Inferior parietal cortex (tissue), 1 donor: ENCODE measurements around the gene DLG2.

ENCODE experiments used
- DNase-seq: peaks from one replicate; pipeline ENCODE4 v3.0.0-alpha.2; 2016; ENCODE audit errors: extremely low spot score

The DLG2 gene

DNA sequence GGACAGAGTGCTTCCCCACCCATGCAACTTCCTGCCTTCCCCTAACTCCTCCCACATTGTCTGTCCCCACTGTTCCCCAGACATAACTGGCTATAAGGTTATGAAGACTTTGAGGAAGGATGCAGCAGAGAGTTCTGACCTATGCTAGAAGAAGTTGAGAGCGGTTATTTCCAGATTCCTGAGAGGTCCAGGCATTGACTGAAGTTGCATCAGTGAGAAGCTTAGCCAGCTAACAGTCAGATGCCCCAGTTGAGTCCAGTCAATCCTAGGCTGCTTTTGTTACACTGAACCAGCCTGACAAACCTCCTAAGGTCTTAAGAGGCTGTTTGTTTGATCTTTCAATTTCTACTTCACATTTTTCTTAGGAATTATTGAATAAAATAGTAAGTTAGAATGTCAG lies 1403.1 kb downstream of the DLG2 start:
- DNase-seq: no peak

DNA sequence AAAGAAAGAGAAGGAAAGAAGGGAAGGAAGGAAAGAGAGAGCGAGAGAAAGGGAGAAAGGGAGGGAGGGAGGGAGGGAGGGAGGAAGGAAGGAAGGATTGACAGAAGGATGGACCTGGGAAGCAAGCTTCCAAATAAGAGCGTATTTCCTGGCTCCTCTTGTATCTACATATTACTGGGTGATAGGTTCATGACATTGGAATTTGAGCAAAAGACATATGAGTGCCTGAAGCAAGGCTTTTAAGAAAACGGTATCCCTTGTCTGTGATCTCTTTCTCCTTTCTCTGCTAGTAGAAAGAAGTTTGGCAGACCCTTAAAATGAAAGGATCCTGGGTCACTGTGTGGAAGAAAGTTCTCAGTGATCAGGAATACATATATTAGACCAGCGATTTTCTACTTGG lies 1408.8 kb downstream of the DLG2 start:
- DNase-seq: no peak

DNA sequence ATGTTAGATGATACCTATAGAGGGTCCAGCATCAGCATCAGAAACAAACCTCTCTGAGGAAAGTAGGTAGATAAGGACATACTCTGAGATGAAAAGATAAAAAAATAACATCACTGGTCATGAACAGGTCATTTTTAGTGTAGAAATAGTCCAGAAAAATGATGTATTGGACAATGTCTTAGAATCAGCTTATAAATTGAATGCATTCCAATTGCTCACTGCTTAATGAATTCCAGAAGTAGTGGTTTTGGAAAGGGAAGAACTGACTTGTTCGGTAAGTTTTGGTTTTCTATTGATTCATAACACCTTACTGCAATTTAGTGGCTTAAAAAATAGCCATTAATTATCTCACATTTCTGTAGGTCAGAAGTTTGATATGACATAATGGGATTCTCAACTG lies 1411.5 kb downstream of the DLG2 start:
- DNase-seq: no peak

DNA sequence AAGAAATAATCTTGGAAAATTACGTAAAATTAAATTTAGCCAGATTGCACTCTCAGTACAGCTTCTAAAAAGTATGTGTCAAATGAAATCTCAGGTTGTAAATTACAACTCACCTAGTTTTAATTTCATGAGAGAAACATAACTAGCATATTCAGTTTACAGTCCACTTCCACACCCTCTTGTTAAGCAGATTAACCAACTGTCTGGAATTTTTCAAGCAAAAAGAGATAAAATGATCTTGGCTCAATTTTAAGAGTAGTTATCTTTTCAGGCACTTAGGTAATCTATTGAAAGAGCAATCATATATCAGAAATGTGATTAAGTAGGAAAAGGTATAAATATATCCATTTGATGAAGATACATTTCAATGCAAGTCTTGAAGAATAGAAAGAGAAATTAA lies 1412.6 kb downstream of the DLG2 start:
- no peak for DNase-seq

DNA sequence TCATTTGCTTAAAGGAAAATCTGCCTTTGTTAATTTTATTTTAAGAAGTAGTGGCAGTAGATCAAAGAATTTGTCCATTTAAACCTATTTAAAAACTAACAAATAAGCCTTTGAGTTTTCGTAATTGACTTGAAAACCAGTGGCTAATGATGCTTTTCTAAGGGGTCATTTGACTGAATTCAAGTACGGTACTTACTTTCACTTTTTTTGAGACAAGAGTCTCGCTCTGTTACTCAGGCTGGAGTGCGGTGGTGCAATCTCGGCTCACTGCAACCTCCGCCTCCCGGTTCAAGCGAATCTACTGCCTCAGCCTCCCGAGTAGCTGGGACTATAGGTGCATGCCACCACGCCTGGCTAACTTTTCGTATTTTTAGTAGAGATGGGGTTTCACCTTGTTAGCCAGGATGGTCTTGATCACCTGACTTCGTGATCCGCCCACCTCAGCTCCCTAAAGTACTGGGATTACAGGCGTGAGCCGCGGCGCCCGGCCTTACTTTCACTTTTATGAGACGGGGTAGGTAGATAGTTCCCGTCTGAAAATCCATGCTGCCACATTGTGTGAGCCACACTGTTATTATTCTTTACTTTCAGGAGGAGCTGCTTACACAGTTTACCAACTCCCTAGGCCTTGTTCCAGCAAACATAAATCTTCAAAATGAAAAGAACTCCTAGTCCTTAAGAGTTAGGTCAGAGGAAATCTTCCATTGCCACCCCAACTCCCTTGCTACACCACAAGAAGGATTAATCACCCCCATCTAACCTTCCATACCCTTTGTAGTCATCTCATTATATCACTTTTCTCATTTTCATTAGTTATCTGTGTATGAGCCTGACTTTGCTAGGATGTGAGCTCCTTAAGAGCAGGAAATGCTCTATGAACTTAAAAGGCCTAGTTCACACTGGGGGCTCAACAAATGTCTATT lies 1414.4 kb downstream of the DLG2 start:
- peak; percentile 36 for DNase-seq

DNA sequence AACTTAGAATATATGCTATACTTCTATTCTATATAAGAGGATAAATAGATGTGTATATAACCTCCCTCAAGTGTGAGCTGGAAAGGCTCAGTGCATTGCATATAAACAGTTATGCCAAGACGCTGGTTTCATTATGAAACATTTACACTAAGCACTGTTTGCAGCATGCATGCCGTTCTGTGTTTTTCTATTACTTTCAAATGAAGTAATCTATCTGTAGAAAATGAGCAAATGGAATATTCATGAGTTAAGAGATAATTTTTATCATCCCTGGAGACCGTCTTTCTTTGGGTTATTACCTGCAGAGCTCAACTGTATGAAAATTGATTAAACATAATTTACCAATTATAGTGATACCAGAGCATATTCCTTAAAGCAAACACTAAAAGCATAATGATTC lies 1415.2 kb downstream of the DLG2 start:
- no peak for DNase-seq

DNA sequence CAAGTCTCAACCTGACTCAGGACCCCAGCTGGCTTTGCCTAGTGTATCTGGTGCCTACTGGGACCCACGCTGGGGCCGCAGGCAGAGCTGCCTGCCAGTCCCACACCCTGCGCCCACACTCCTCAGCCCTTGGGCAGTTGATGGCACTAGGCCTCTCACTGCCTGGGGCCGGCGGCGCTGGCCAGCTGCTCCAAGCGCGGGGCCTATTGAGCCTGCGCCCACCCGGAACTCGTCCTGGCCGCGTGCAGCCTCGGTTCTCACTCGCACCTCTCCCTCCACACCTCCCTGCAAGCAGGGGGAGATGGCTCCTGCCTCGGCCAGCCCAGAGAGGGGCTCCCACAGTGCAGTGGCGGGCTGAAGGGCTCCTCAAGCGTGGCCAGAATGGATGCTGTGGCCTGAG lies 1432.4 kb downstream of the DLG2 start:
- no peak for DNase-seq

DNA sequence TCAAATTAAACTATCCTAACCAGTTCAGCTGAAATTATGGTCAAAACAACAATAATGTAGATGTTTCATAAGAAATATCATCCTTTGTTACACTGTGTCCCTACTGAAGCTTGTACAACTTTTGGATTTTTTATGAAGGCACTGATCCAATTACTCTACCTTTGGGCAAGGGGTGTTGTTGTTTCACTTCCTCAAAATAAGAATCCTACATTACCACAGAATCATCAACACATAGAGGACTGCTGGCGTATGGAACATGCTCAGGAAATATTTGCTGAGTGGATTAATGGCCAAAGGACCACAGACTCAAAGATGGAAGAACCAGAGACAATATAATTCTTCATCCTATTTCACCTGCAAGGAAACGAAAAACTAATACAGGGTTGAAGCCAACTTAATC lies 1433.4 kb downstream of the DLG2 start:
- no peak for DNase-seq

DNA sequence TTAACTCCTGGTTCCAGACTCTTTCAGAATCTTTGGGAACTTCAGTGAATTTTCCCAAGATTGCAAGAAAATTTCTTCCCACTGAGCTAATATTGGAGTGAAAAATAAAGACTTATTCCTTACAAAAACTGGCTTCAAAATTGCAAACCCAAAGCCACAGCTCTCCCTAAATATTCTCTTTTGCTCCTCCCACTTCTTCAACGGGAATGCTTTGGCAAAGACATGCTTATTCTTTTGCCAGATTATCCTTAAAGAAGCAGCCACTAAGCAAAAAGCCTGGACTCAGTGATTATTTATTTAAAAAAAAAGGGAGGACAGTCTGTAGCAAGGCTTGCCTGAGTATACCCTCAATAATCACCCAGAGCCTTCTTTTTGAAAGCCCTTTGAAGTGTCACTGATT lies 1438.6 kb downstream of the DLG2 start:
- DNase-seq: no peak

DNA sequence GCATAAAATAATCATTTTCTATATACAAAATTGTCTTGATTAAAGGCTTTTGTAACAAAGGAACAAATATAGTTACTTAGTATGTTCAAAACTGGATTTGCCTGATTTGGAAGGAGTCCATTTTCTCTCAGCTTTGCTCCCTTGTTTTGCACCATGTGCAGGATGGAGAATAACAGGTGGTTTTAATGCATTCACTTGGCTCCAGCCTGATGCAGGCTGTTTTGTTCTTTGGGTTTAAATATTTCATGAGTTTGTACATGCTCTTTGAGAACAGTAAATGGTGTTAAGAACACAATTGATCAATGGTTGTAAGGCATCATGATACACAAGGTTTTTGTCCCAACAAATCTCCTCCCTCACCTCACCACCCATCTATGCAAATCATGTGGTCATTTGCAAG lies 1454.1 kb downstream of the DLG2 start:
- no peak for DNase-seq

DNA sequence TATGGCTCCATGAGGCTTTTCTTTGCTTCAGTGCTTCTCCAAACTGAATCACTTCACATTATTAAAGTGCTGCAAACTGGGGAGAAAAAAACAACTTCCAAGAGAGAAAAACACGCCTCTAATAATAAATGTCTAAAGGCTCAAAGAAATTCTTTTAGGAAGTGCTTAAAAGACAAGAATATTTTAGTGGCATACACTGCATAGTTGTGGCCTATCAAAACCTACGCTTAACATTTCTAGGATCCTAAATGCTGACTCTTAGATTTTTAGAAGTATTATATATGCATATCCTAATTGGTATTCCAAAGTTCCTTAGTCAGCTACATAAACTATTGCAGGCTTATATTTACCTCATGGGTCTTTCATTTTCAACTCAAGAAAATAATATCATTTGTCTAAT lies 1462.0 kb downstream of the DLG2 start:
- DNase-seq: no peak

DNA sequence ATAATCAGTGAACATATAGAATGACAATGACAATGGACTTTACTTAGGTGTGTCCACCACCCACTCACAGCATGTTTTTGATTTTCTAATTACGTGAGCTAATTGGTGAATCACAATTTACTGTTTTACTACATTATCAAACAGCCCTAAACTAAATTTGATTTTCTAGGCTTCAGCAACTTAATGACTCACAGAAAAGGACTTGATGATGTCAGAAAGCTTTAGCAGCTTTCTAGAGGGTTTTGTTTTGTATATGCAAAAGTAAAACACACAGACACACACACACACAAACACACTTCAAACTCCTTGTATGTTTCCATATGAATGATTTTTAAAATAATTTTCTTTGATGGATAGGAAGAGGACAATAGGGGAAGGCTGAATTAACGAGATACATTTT lies 1462.4 kb downstream of the DLG2 start:
- no peak for DNase-seq

DNA sequence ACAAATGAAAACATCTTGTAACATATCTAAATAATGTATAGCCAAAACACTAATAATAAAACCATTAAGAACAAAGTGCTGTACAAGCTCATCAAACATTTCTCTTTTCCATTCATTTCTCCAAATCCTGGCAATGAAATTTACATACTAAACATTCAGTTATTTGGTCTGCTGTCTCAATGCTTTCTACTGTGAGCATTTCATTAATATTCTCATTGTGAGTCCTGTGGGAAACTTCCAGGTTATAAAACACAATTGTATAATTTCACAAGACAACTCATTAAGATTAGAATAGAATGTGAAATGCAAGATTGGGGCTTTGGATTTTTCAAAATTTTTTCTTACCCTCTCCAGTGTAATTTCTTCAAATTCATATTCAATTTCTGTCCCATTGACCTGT lies 1464.0 kb downstream of the DLG2 start:
- no peak for DNase-seq

DNA sequence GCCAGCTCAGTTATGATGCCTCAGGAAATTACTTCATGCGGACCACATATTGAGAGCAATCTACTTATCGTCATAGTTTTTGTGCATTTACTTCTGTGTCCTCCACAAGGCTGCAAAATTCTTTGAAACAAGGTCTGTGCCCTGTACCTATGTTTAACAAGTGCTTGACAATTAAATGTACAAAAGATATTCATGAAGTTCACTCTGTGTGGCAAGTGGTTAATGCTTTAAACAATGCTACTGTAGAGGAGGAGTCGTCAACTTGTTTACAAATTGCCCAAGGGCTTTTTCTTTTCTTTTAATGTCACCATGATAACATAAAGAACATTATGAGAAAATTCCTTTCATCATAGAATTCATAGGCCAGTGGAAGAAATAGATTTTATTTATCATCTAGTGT lies 1469.5 kb downstream of the DLG2 start:
- DNase-seq: no peak

DNA sequence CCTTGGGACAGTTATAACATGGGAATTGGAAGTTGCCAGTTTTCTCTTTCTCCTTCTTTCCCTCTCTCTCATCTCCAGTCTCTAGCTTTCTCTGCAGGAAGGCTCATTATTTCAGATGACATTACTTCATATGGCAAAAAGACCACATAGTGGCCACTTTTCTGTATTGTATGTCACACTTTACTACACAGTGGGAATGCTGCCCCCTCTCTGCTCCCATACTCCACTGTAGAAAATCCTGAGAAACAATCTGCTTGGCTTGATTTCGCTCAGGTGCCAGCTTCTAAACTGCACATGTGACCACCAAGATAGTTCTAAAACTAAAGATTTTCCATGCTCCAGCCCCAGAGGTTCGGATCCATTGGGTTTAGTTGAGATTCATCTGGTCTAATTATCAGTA lies 1480.3 kb downstream of the DLG2 start:
- DNase-seq: no peak

DNA sequence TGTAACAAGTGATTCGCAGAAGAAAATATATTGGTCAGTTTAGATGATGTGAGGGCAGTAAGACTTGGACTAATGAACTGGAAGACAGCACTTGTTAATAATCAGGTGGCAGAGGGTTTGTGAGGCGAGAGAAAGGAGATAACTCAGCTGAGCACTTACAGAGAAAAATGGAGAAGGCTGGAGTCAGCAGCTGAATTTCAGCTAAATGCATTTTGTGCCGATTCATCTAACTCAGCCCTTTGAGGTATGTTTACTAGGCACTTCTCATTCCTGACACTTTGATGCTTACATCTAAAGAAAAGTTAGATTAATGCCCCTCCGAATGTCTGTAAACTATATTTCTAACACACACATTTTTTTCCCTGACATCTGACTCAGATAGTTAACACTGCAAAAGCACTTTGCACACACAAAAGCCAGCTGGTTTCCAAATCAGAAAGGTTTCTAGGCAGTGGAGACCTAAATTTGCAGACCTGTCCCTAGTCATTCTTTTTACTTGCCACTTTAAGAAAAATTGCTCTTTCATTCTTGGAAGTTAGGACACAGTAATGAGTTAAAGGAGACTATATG lies 1481.4 kb downstream of the DLG2 start:
- DNase-seq: no peak

DNA sequence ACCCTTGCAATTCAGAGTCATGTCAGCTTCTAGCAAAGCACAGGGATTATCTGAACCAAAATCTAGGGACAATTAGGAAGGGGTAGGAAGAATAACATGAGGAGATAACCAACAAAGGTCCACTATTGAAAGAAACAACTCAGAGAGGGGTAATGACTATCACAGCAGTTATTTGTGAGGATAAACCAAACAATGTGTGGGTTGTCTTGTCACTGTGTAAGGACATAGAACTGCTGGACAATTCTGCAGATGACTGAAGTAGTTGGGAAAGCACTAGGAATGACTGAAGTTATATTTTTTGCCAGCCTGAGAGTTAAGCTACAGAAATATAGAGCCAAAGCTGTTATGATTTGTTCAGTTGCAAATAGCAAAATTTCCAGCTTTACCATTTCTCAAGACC lies 1482.6 kb downstream of the DLG2 start:
- DNase-seq: no peak

DNA sequence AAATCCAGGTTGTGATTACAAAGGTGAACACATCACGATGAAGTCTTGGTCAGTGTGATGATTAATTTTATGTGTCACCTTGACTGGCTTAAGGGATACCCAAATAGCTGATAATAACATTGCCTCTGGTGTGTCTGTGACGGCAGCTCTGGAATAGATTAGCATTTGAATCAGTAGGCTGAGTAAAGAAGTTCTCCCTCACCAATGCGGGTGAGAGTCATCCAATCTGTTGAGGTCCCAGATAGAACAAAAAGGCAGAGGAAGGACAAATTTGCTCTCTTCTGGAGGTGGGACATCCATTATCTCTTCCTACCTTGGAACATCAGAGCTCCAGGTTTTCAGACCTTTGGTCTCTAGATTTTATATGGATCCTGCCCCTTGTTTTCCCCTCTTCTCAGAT lies 1484.7 kb downstream of the DLG2 start:
- no peak for DNase-seq

DNA sequence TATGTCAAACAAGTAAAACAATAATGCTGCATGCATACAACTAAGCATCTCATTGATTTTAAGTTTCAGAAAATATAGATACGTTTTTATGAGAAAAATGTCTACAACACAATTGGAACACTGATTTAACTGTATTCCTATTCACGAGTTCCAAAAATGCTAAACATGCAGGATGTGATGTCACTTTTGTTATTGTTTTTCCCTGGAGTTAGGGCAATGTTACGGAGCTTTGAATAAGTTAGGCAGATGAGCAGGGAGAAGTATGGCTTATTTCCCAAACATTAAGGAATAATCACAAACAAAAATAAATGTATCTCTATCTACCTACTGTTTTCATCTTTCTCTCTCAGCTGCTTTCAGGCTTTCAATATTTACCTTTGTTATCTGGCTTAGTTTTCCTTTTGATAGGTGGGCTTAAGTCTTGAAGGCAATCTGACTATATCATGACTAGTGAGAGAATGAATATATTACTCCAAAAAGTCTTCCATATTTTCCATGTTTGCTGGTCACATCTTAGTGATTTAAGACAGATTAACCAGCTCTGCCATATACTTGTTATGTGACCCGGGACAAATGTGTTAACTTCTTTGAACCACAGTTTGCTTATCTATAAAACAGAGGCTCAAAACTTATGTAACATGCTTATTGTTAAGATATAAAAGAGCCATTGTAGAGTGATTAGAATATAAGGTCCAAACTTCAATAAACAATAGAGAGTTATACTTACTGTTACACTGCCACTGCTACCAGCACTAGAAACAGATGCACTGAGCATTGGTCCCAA lies 1486.6 kb downstream of the DLG2 start:
- DNase-seq: no peak

DNA sequence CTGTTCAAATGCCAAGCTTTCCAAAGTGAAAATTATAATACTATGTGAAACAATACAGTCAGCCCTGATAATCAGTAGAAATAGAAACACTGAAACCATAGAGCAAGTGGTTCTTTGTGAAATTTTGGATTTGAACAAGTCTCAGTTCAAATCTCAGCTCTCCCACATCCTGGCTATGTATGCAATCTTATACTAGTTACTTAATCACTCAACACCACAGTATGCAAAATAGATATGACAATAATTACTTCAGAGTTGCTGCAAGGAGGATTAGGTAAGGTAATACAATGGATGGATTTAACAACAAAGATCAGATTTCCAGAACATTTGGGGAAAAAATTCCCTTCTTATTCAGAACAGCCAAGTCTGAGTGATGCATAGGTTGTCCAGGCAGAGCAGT lies 1489.2 kb downstream of the DLG2 start:
- no peak for DNase-seq

DNA sequence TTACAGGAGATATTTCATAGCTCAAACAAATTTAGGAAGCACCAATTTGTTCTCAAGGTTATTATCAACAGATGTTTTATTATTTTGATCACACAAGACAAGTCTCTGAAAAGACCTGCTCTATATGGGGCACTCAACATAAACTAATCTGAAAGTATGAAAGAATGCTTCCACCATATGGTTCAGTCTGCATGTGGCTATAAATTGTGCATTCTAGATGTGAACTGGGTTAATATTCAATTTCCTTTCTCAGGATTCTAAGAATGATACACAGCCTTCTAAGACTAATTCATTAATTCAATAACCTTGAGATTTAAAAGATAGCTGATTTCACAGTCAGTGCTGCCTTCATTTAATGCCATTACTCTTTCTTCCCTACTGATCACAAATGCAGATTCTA lies 1489.6 kb downstream of the DLG2 start:
- no peak for DNase-seq

DNA sequence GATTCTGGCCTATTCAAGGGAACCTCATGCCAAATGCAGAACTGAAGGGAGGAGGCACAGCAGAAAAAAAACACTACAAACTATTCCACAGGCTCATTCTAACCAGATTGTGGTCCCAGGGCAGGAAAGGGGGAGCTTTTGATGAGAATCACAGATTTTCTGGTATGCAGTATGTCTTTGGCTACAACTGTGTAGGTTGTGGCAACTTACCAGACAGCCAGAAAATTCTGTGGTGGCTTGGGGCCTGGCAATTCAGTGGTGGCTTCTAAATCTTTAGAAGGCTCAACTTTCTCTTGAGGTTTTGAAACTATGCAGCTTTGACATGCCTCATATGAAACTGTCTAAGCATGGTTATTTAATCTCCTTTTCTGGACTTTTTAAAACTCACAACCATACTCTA lies 1490.2 kb downstream of the DLG2 start:
- no peak for DNase-seq
